DOHH2 (cell line): ENCODE results near the gene GATAD2B.

ENCODE experiments used
- H3F3A ChIP-seq: fragments of 200-600 bp; sonication (generic), shearing (Covaris generic); 2 replicates; pipeline ENCODE4 v1.6.0; 2016; ENCODE audit warnings: antibody characterized with exemption, mild to moderate bottlenecking; ENCODE audit not compliant: control insufficient read depth, insufficient read depth
- H3K27ac ChIP-seq: fragments of 200-600 bp; sonication (generic); 2 replicates; pipeline ENCODE4 v1.5.1; 2014; ENCODE audit warnings: low read depth, mild to moderate bottlenecking, low read length, moderate library complexity
- H3K27me3 ChIP-seq: fragments of 200-600 bp; sonication (generic); 2 replicates; pipeline ENCODE4 v1.6.1; 2014; ENCODE audit warnings: mild to moderate bottlenecking, low read length, mixed read lengths; ENCODE audit not compliant: control insufficient read depth
- H3K36me3 ChIP-seq: fragments of 200-600 bp; sonication (generic); 2 replicates; pipeline ENCODE4 v1.6.1; 2014; ENCODE audit warnings: mild to moderate bottlenecking, low read length, moderate library complexity, mixed read lengths; ENCODE audit not compliant: control insufficient read depth
- H3K4me1 ChIP-seq: fragments of 200-600 bp; sonication (generic); 2 replicates; pipeline ENCODE4 v1.6.1; 2014; ENCODE audit warnings: mild to moderate bottlenecking, low read length, mixed read lengths; ENCODE audit not compliant: control insufficient read depth
- H3K4me2 ChIP-seq: fragments of 200-600 bp; sonication (generic); 2 replicates; pipeline ENCODE4 v1.6.0; 2014; ENCODE audit warnings: mild to moderate bottlenecking, low read length, moderate library complexity
- H3K4me3 ChIP-seq: fragments of 200-600 bp; sonication (generic); 2 replicates; pipeline ENCODE4 v1.5.1; 2014; ENCODE audit warnings: mild to moderate bottlenecking, low read length, mixed read lengths
- H3K79me2 ChIP-seq: fragments of 200-600 bp; sonication (generic); 2 replicates; pipeline ENCODE4 v1.6.1; 2014; ENCODE audit warnings: mild to moderate bottlenecking, low read length, mixed read lengths; ENCODE audit not compliant: control insufficient read depth
- H3K9me2 ChIP-seq: fragments of 200-600 bp; sonication (generic); replicated peaks from 2 replicates; pipeline ENCODE4 v1.6.1; 2014; ENCODE audit warnings: mild to moderate bottlenecking, low read length, mixed read lengths; ENCODE audit not compliant: control insufficient read depth
- H3K9me3 ChIP-seq: fragments of 200-600 bp; sonication (generic); 2 replicates; pipeline ENCODE4 v1.6.1; 2014; ENCODE audit warnings: antibody characterized with exemption, low read length, mixed read lengths; ENCODE audit not compliant: control insufficient read depth, insufficient read depth
- H4K20me1 ChIP-seq: fragments of 200-600 bp; sonication (generic); 2 replicates; pipeline ENCODE4 v1.6.0; 2014; ENCODE audit warnings: low read depth, mild to moderate bottlenecking, antibody characterized with exemption, low read length, moderate library complexity; ENCODE audit not compliant: control insufficient read depth, insufficient read depth
- EZH2phosphoT487 ChIP-seq: fragments of 200-600 bp; sonication (generic); IDR thresholded peaks from 2 replicates; pipeline ENCODE4 v1.6.1; 2017; ENCODE audit warnings: borderline replicate concordance, mild to moderate bottlenecking, antibody characterized with exemption, low read length, moderate library complexity, mixed read lengths
- TF ChIP-seq, protein P1 (sequence below): fragments of 200-600 bp; sonication (generic); IDR thresholded peaks from one replicate; pipeline ENCODE4 v1.5.1; 2014; ENCODE audit warnings: antibody characterized with exemption, mild to moderate bottlenecking, low read depth, low read length; ENCODE audit not compliant: poor library complexity, severe bottlenecking

GATAD2B gene

DNA sequence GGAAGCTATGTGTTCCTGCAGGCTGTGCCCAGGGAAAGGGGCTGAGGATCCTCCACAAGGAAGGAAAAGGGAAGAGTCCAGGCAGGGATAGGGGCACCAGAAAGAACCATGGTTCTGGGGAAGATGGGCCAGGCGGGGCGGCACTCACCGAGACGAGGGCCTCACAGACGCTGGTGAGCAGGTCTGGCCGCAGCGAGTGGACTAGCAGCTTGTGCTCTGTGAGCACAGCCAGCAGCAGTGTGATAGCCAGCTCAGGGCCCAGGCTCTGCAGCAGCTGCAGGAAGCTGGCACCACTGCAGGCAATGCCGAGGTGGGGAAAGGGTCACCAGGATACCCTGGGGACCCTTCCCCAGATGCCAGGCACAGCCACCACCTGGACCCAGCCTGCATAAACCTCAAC lies 18.0 kb upstream of the GATAD2B start:
- TF ChIP-seq, protein P1, sequence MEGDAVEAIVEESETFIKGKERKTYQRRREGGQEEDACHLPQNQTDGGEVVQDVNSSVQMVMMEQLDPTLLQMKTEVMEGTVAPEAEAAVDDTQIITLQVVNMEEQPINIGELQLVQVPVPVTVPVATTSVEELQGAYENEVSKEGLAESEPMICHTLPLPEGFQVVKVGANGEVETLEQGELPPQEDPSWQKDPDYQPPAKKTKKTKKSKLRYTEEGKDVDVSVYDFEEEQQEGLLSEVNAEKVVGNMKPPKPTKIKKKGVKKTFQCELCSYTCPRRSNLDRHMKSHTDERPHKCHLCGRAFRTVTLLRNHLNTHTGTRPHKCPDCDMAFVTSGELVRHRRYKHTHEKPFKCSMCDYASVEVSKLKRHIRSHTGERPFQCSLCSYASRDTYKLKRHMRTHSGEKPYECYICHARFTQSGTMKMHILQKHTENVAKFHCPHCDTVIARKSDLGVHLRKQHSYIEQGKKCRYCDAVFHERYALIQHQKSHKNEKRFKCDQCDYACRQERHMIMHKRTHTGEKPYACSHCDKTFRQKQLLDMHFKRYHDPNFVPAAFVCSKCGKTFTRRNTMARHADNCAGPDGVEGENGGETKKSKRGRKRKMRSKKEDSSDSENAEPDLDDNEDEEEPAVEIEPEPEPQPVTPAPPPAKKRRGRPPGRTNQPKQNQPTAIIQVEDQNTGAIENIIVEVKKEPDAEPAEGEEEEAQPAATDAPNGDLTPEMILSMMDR, result no peak
- TF ChIP-seq EZH2phosphoT487, result no peak
- Histone ChIP-seq H3F3A (no peaks in the 10 kb centered on the region), H3K36me3 (peaks cover 90% of the 10 kb centered on the region), H3K27me3 (no peaks in the 10 kb centered on the region), H3K4me3 (no peak overlapping the region), H3K4me1 (peaks cover 14% of the 10 kb centered on the region), H4K20me1 (no peaks in the 10 kb centered on the region), H3K9me2 (no peaks in the 10 kb centered on the region), H3K9me3 (no peaks in the 10 kb centered on the region), H3K27ac (no peak overlapping the region), H3K79me2 (peaks cover 34% of the 10 kb centered on the region), H3K4me2 (no peak overlapping the region)

DNA sequence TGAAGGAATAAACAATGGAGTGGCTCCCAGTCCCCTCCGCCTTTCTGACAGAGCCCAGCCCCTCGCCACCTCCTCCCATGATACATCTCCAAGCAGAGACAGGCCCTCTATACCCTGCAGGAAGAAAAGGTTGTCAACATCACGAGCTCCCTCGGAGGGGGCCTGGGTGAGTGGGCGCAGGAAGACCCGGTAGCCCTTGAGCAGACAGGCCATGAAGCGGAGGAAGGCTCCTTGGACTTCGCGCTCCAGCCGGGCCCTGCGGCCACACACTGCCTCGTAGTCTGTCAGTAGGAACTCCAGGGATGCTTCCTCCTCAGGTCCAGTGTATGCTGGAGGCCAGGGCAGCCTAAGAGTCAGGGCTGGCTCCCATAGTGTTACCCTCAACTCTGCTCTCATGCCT lies 16.7 kb upstream of the GATAD2B start:
- H3K9me3 ChIP-seq, result no peaks in the 10 kb centered on the region
- no peaks in the 10 kb centered on the region for H3K27me3 ChIP-seq
- H3K4me3 ChIP-seq, result no peak overlapping the region
- no peaks in the 10 kb centered on the region for H4K20me1 ChIP-seq
- peaks cover 21% of the 10 kb centered on the region for H3K79me2 ChIP-seq
- H3K36me3 ChIP-seq, result peaks cover 90% of the 10 kb centered on the region
- no peak overlapping the region for H3K4me2 ChIP-seq
- no peak overlapping the region for H3K27ac ChIP-seq
- H3K9me2 ChIP-seq, result no peaks in the 10 kb centered on the region
- no peaks in the 10 kb centered on the region for H3F3A ChIP-seq
- TF ChIP-seq EZH2phosphoT487, result no peak
- TF ChIP-seq, protein P1, result no peak
- H3K4me1 ChIP-seq, result peaks cover 9% of the 10 kb centered on the region

GRCh38 chr1:153938996-153939395 lies 16.2 kb upstream of the GATAD2B start:
- TF ChIP-seq EZH2phosphoT487, result no peak
- TF ChIP-seq, protein P1, result no peak

More at GRCh38 chr1:153938996-153939395, 16.2 kb upstream of the GATAD2B start:
- Histone ChIP-seq H3K36me3 (peaks cover 88% of the 10 kb centered on the region), H3K27ac (no peak overlapping the region), H3K9me3 (no peaks in the 10 kb centered on the region), H3K4me2 (no peak overlapping the region), H3K4me1 (peaks cover 4% of the 10 kb centered on the region), H4K20me1 (no peaks in the 10 kb centered on the region), H3K4me3 (no peak overlapping the region), H3F3A (no peaks in the 10 kb centered on the region), H3K9me2 (no peaks in the 10 kb centered on the region), H3K27me3 (no peaks in the 10 kb centered on the region), H3K79me2 (peaks cover 16% of the 10 kb centered on the region)
